ENCODE measurements around the gene PRSS8. TPM values are rescaled to one million over a fixed set of nuclear protein-coding genes. Genes with fewer than 3 reads are reported as not detected.

Gene PRSS8
- total RNA-seq, 1 experiment from 2014 or later: 42.6 TPM

DNA sequence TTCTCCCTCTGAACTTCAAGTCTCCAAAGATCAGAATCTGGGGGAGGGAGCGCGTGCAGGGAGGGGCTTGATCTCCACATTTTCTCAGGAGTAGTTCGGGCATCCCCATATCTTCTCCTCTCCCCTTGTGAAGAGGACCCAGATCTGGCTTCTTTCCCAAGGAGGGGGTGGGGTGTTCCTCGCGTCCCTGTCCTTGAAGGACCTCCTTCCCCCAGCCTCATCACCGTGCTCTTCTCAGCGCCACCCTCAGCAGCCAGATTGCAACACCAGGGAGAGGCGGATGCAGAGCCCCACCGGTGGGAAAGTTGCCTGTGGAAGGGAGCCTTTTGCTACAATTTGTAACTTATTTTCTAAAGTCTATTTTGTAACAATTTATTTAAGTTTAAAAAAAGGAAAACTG, 52.4 kb downstream of the PRSS8 start:
- CTCF ChIA-PET: no interaction called here
- POLR2A ChIA-PET: no interaction called here

More for the DNA sequence above, 52.4 kb downstream of the PRSS8 start:
- H3K4me2 ChIP-seq (ENCODE audit: low read length): no peak overlapping the region
- H3K4me1 ChIP-seq (ENCODE audit: control insufficient read depth in 1 of 2, insufficient read depth in 2 of 2, low read length in 2 of 2): peaks cover 0 to 11% of the 10 kb centered on the region in 2 experiments; a peak in 1 of 4 replicates
- no peaks in the 10 kb centered on the region for H3K9me2 ChIP-seq (ENCODE audit: insufficient read depth)
- RAD21 ChIA-PET (ENCODE audit: low non-redundant PET in 1 of 2, low total read pairs in 2 of 2, uncharacterized antibody in 2 of 2, unreplicated experiment in 2 of 2): no interaction called here
- H2AFZ ChIP-seq (ENCODE audit: low read depth, low read length, poor library complexity, severe bottlenecking): no peak overlapping the region
- H4K20me1 ChIP-seq (ENCODE audit: insufficient read depth): no peaks in the 10 kb centered on the region
- ATAC-seq (no peak), DNase-seq (ENCODE audit: low read depth, low spot score) (no peak)
- H3K79me2 ChIP-seq (ENCODE audit: insufficient read depth, low read length): peaks cover 4% of the 10 kb centered on the region; the same call in 1 of the 2 replicates
- no peaks in the 10 kb centered on the region for H3K9me3 ChIP-seq (ENCODE audit: control insufficient read depth in 1 of 2, insufficient read depth in 1 of 2, low read depth in 1 of 2, low read length in 2 of 2)
- no peak overlapping the region for H3K4me3 ChIP-seq (replicated peaks in 1 of 2; ENCODE audit: low read depth in 1 of 2, low read length in 2 of 2)
- BruUV-seq (replicated peaks): no TSS peak
- intact Hi-C loops (cut with micrococcal nuclease): no loop called here
- no peak for TF ChIP-seq SRF (IDR thresholded peaks at IDR 0.05; ENCODE audit: low read depth)
- TF ChIP-seq, protein P1, sequence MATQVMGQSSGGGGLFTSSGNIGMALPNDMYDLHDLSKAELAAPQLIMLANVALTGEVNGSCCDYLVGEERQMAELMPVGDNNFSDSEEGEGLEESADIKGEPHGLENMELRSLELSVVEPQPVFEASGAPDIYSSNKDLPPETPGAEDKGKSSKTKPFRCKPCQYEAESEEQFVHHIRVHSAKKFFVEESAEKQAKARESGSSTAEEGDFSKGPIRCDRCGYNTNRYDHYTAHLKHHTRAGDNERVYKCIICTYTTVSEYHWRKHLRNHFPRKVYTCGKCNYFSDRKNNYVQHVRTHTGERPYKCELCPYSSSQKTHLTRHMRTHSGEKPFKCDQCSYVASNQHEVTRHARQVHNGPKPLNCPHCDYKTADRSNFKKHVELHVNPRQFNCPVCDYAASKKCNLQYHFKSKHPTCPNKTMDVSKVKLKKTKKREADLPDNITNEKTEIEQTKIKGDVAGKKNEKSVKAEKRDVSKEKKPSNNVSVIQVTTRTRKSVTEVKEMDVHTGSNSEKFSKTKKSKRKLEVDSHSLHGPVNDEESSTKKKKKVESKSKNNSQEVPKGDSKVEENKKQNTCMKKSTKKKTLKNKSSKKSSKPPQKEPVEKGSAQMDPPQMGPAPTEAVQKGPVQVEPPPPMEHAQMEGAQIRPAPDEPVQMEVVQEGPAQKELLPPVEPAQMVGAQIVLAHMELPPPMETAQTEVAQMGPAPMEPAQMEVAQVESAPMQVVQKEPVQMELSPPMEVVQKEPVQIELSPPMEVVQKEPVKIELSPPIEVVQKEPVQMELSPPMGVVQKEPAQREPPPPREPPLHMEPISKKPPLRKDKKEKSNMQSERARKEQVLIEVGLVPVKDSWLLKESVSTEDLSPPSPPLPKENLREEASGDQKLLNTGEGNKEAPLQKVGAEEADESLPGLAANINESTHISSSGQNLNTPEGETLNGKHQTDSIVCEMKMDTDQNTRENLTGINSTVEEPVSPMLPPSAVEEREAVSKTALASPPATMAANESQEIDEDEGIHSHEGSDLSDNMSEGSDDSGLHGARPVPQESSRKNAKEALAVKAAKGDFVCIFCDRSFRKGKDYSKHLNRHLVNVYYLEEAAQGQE (IDR thresholded peaks at IDR 0.05; ENCODE audit: low read depth): no peak
- no peak overlapping the region for H3K27ac ChIP-seq (ENCODE audit: low read depth, low read length)
- no peak overlapping the region for H3K9ac ChIP-seq (ENCODE audit: low read length)
- peaks cover 8 to 21% of the 10 kb centered on the region in 2 experiments; a peak in 3 of 4 replicates for H3K36me3 ChIP-seq (ENCODE audit: control insufficient read depth in 1 of 2, insufficient read depth in 2 of 2, low read length in 2 of 2)
- no peaks in the 10 kb centered on the region for H3K27me3 ChIP-seq (ENCODE audit: insufficient read depth, low read length)

All from HCT116 (cell line).